NT2/D1 (cell line): ENCODE results near the gene ZNF593.

Experiments
- SUZ12 ChIP-seq: IDR thresholded peaks from 2 replicates; pipeline ENCODE4 v1.6.1; 2011; ENCODE audit not compliant: insufficient read length, insufficient read depth; ENCODE audit errors: extremely low read depth
- YY1 ChIP-seq: IDR thresholded peaks from 2 replicates; pipeline ENCODE4 v1.6.1; 2011; ENCODE audit not compliant: insufficient read length, insufficient read depth

DNA sequence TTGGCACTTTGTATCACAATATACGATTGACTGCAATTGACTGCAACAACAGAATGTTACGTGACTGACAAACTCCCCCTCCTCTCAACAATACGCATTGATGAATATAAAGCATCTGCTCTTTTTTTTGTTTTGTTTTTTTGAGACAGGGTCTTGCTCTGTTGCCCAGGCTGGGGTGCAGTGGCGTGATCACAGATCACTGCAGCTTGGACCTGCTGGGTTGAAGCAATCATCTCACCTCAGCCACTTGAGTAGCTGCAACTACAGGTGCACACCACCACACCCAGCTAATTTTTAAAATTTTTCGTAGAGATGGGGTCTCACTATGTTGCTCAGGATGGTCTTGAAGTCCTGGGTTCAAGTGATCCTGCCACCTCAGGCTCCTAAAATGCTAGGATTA lies 43.0 kb downstream of the ZNF593 start:
- TF ChIP-seq YY1 (no peak), SUZ12 (no peak)
